ENCODE data around the gene RNF169.
"Not testable (repeated sequence)": the region's sequence is repeated elsewhere in the genome, so short reads cannot be mapped to it uniquely, and the experiment has no call there.

RNF169 gene

GRCh38 chr11:74729397-74729796 is 19.3 kb upstream of the RNF169 start:
- DNase-seq (ENCODE audit: insufficient read length, low spot score) (no peak), FAIRE-seq (peak; percentile 57)

- DNase-seq (ENCODE audit: insufficient read length, low spot score) (no peak), FAIRE-seq (no peak)
Measured at GRCh38 chr11:74730571-74731260, 17.9 kb upstream of the RNF169 start.

- DNase-seq (ENCODE audit: insufficient read length, low spot score) (no peak), FAIRE-seq (no peak)
Measured at GRCh38 chr11:74731301-74732094, 17.2 kb upstream of the RNF169 start, which contains the start of gene CHRDL2. CHRDL2 (minus strand) TSS chr11:74731426; CDS start chr11:74730888, 538 bp downstream.

- FAIRE-seq (no peak), DNase-seq (ENCODE audit: insufficient read length, low spot score) (no peak)
Measured at GRCh38 chr11:74734559-74734925, 14.1 kb upstream of the RNF169 start.

- no peak for FAIRE-seq
Measured at GRCh38 chr11:74735365-74735928, 13.2 kb upstream of the RNF169 start.

GRCh38 chr11:74736031-74736430 is 12.6 kb upstream of the RNF169 start:
- DNase-seq (ENCODE audit: insufficient read length, low spot score), result no peak
- FAIRE-seq, result no peak

More at GRCh38 chr11:74735365-74735928, 13.2 kb upstream of the RNF169 start:
- DNase-seq (ENCODE audit: insufficient read length, low spot score), result no peak

GRCh38 chr11:74739546-74740270 is 8.9 kb upstream of the RNF169 start:
- peak; percentile 85 for DNase-seq (ENCODE audit: insufficient read length, low spot score)
- no peak for FAIRE-seq

GRCh38 chr11:74742070-74742469 is 6.6 kb upstream of the RNF169 start:
- FAIRE-seq (no peak), DNase-seq (ENCODE audit: insufficient read length, low spot score) (no peak)

- DNase-seq (ENCODE audit: insufficient read length, low spot score) (no peak), FAIRE-seq (no peak)
Measured at GRCh38 chr11:74743640-74744039, 5.0 kb upstream of the RNF169 start.

- FAIRE-seq (no peak), DNase-seq (ENCODE audit: insufficient read length, low spot score) (no peak)
Measured at GRCh38 chr11:74744277-74744676, 4.4 kb upstream of the RNF169 start.

GRCh38 chr11:74746868-74747267 is 1.8 kb upstream of the RNF169 start:
- FAIRE-seq, result no peak
- no peak for DNase-seq (ENCODE audit: insufficient read length, low spot score)

GRCh38 chr11:74749127-74749964 is 697 bp downstream of the RNF169 start:
- DNase-seq (ENCODE audit: insufficient read length, low spot score), result peak; percentile 57
- FAIRE-seq, result peak; percentile 51

GRCh38 chr11:74749965-74750296 is 1.3 kb downstream of the RNF169 start:
- DNase-seq (ENCODE audit: insufficient read length, low spot score) (no peak), FAIRE-seq (no peak)

GRCh38 chr11:74750598-74750997 is 1.9 kb downstream of the RNF169 start:
- not testable (repeated sequence) for DNase-seq (ENCODE audit: insufficient read length, low spot score); FAIRE-seq

- DNase-seq (ENCODE audit: insufficient read length, low spot score), result no peak
- no peak for FAIRE-seq
Measured at GRCh38 chr11:74751303-74751702, 2.7 kb downstream of the RNF169 start.

GRCh38 chr11:74754507-74755252 is 6.0 kb downstream of the RNF169 start:
- FAIRE-seq, result no peak
- peak; percentile 74 for DNase-seq (ENCODE audit: insufficient read length, low spot score)

- DNase-seq (ENCODE audit: insufficient read length, low spot score) (no peak), FAIRE-seq (no peak)
Measured at GRCh38 chr11:74755395-74755995, 6.8 kb downstream of the RNF169 start.

- no peak for DNase-seq (ENCODE audit: insufficient read length, low spot score)
- FAIRE-seq, result no peak
Measured at GRCh38 chr11:74756571-74756970, 7.9 kb downstream of the RNF169 start.

GRCh38 chr11:74766905-74767304 is 18.3 kb downstream of the RNF169 start:
- DNase-seq (ENCODE audit: insufficient read length, low spot score) (no peak), FAIRE-seq (no peak)
